K562 (cell line): Measurements from ENCODE around the gene OR2B6. TPM values are rescaled to one million over a fixed set of nuclear protein-coding genes. Genes with fewer than 3 reads are reported as not detected.

Experiments used
- ATF2 ChIP-seq: sonication (generic); formaldehyde crosslinking; IDR thresholded peaks from 2 replicates; pipeline ENCODE4 v1.8.1; 2022; ENCODE audit warnings: missing genetic modification reagents
- ATF4 ChIP-seq: fragments of 450-650 bp; formaldehyde crosslinking; IDR thresholded peaks from 2 replicates; pipeline ENCODE4 v1.4.0; 2022; ENCODE audit warnings: mild to moderate bottlenecking, moderate library complexity
- ELF4 ChIP-seq: fragments of 450-650 bp; formaldehyde crosslinking; IDR thresholded peaks from 2 replicates; pipeline ENCODE4 v1.4.0; 2022; ENCODE audit warnings: missing genetic modification characterization
- HDAC8 ChIP-seq: fragments of 450-650 bp; IDR thresholded peaks from 2 replicates; pipeline ENCODE4 v1.6.1; 2016; ENCODE audit warnings: mild to moderate bottlenecking, missing genetic modification characterization, moderate library complexity, missing compliant biosample characterization
- KDM1A ChIP-seq, 2 experiments: fragments of 450-650 bp; IDR thresholded peaks; 2 replicates each; pipeline ENCODE4 v1.6.1; 2016; ENCODE audit warnings: mild to moderate bottlenecking in 2 of 2
- MEF2D ChIP-seq: conservative IDR thresholded peaks from 2 replicates; pipeline ENCODE4 v1.6.1; 2016; ENCODE audit warnings: low read depth, missing genetic modification characterization, missing compliant biosample characterization
- POLR3A ChIP-seq: IDR thresholded peaks from 2 replicates; pipeline ENCODE4 v1.6.1; 2011; ENCODE audit warnings: borderline replicate concordance, mild to moderate bottlenecking, moderate library complexity; ENCODE audit not compliant: insufficient read length, insufficient read depth; ENCODE audit errors: extremely low read depth
- STAT5B ChIP-seq: fragments of 250-450 bp; sonication (Bioruptor Pico); IDR thresholded peaks from 2 replicates; pipeline ENCODE4 v1.8.0; 2021; ENCODE audit warnings: mild to moderate bottlenecking, inconsistent platforms
- TCFL5 ChIP-seq: fragments of 250-450 bp; sonication (Bioruptor Pico); conservative IDR thresholded peaks from 2 replicates; pipeline ENCODE4 v1.6.1; 2021; ENCODE audit warnings: mild to moderate bottlenecking, moderate library complexity, matching md5 sums
- TEAD2 ChIP-seq: fragments of 450-650 bp; IDR thresholded peaks from 2 replicates; pipeline ENCODE4 v1.6.1; 2016; ENCODE audit warnings: missing genetic modification characterization, control low read depth, missing compliant biosample characterization
- ZBTB43 ChIP-seq: sonication (generic); formaldehyde crosslinking; IDR thresholded peaks from 2 replicates; pipeline ENCODE4 v1.8.0; 2023; ENCODE audit warnings: mild to moderate bottlenecking, missing genetic modification reagents
- ZKSCAN8 ChIP-seq: fragments of 200-800 bp; sonication (Bioruptor generic); IDR thresholded peaks from 2 replicates; pipeline ENCODE4 v1.6.1; 2016; ENCODE audit warnings: missing genetic modification characterization, missing compliant biosample characterization
- ZNF133 ChIP-seq: fragments of 250-450 bp; sonication (Bioruptor Pico); IDR thresholded peaks from 2 replicates; pipeline ENCODE4 v1.4.0; 2020; ENCODE audit warnings: mild to moderate bottlenecking
- ZNF41 ChIP-seq: fragments of 250-450 bp; sonication (Bioruptor Pico); conservative IDR thresholded peaks from 2 replicates; pipeline ENCODE4 v1.4.0; 2020; ENCODE audit warnings: mild to moderate bottlenecking
- ZNF449 ChIP-seq: fragments of 250-450 bp; sonication (Bioruptor Pico); IDR thresholded peaks from 2 replicates; pipeline ENCODE4 v1.8.0; 2022; ENCODE audit warnings: moderate library complexity, mild to moderate bottlenecking, inconsistent platforms
- ZNF79 ChIP-seq: fragments of 250-450 bp; sonication (Bioruptor Pico); IDR thresholded peaks from 2 replicates; pipeline ENCODE4 v1.4.0; 2020; ENCODE audit warnings: low read depth, mild to moderate bottlenecking, moderate library complexity
- ZNF830 ChIP-seq: fragments of 250-450 bp; sonication (Bioruptor Pico); IDR thresholded peaks from 2 replicates; pipeline ENCODE4 v1.5.0; 2021; ENCODE audit warnings: mild to moderate bottlenecking
- polyA plus RNA-seq, 8 experiments: library from polyadenylated mRNA; depleted of rRNA in 4 of 8; stranded (reverse) in 5 of 8; unstranded in 3 of 8; fragments of >200 nt; fragmentation: Nextera tagmentation in 2 of 8; fragmentation: Illumina TruSeq in 1 of 8; extraction: Ambion mirVana in 2 of 8; extraction: Trizol in 1 of 8; gene quantifications; 2 replicates each; pipeline versions ENCODE4 v1.2.1 to v1.2.3, GENCODE V29; 2011 to 2014; ENCODE audit warnings: inconsistent platforms in 1 of 8, missing spikeins in 1 of 8
- total RNA-seq, 7 experiments: library from RNA; depleted of rRNA in 6 of 7; stranded (reverse); fragments of >200 nt in 6 of 7; fragmentation: Illumina TruSeq in 2 of 7; extraction: Trizol in 2 of 7; gene quantifications; 2 replicates each; pipeline versions ENCODE4 v1.2.1 to v1.2.3, GENCODE V29; 2011 to 2021; ENCODE audit warnings: low replicate concordance in 1 of 7
- TF ChIP-seq, protein P1 (sequence below): fragments of 250-450 bp; sonication (Bioruptor Pico); IDR thresholded peaks from 2 replicates; pipeline ENCODE4 v1.4.0; 2020; ENCODE audit warnings: mild to moderate bottlenecking
- TF ChIP-seq, protein P2 (sequence below), 3 experiments: fragments of 200-800 bp in 1 of 3; sonication (Bioruptor generic) in 1 of 3; sonication (generic) in 1 of 3; formaldehyde crosslinking in 1 of 3; IDR thresholded peaks; 2 replicates each; pipeline versions ENCODE4 v1.6.1 to v1.8.0; 2016 to 2022; ENCODE audit warnings: mild to moderate bottlenecking in 2 of 3, missing compliant biosample characterization in 2 of 3, missing genetic modification characterization in 2 of 3, missing genetic modification reagents in 1 of 3

OR2B6 gene
- total and polyA plus RNA-seq, 9 of the 15 experiments (the other 6 are each of a cell fraction or from before 2014, with no cell fraction given), result 1.9 to 18.7 (median 4.4) TPM

GRCh38 chr6:28000351-28001045 is 43.5 kb downstream of the OR2B6 start (continued):
- no peak for TF ChIP-seq POLR3A
- TF ChIP-seq ATF4 (CRISPR knock-in tag), result peak; percentile 82
- TF ChIP-seq HDAC8 (tag), result peak; percentile 94
- peak in 1 of 2 experiments; percentile 30; a peak in 1 of 4 replicates for TF ChIP-seq KDM1A (IDR thresholded peaks at IDR 0.05)
- peak; percentile 60; the same call in 1 of the 2 replicates for TF ChIP-seq TCFL5 (CRISPR knock-in tag)
- TF ChIP-seq ZNF830 (CRISPR knock-in tag), result peak; percentile 95
- no peak for TF ChIP-seq STAT5B (CRISPR knock-in tag)
- TF ChIP-seq ZBTB43, result no peak
- peak; percentile 92 for TF ChIP-seq ZKSCAN8 (CRISPR knock-in tag)
- peak; percentile 92 for TF ChIP-seq TEAD2 (tag)
- peak; percentile 95 for TF ChIP-seq ZNF41 (CRISPR knock-in tag)
- peak; percentile 95 for TF ChIP-seq MEF2D (tag)
- no peak for TF ChIP-seq ATF2 (CRISPR knock-in tag)
- TF ChIP-seq ELF4 (CRISPR knock-in tag), result peak; percentile 83
- TF ChIP-seq, protein P1, sequence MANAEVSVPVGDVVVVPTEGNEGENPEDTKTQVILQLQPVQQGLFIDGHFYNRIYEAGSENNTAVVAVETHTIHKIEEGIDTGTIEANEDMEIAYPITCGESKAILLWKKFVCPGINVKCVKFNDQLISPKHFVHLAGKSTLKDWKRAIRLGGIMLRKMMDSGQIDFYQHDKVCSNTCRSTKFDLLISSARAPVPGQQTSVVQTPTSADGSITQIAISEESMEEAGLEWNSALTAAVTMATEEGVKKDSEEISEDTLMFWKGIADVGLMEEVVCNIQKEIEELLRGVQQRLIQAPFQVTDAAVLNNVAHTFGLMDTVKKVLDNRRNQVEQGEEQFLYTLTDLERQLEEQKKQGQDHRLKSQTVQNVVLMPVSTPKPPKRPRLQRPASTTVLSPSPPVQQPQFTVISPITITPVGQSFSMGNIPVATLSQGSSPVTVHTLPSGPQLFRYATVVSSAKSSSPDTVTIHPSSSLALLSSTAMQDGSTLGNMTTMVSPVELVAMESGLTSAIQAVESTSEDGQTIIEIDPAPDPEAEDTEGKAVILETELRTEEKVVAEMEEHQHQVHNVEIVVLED, result peak; percentile 62; the same call in 1 of the 2 replicates
- TF ChIP-seq, protein P2, sequence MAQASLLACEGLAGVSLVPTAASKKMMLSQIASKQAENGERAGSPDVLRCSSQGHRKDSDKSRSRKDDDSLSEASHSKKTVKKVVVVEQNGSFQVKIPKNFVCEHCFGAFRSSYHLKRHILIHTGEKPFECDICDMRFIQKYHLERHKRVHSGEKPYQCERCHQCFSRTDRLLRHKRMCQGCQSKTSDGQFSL (CRISPR knock-in tag; IDR thresholded peaks at IDR 0.05), result no peak
- TF ChIP-seq, protein P2 (tag; IDR thresholded peaks at IDR 0.05), result peak in 1 of 2 experiments; percentile 88; a peak in 2 of 4 replicates
- 0 out of 2 replicates have a peak, but pooled peaks have one; percentile 25 for TF ChIP-seq ZNF133
- TF ChIP-seq ZNF79 (CRISPR knock-in tag), result peak; percentile 92
- TF ChIP-seq ZNF449 (CRISPR knock-in tag), result peak; percentile 92
